BJ (cell line): ENCODE data around the gene AKAIN1. TPM values are rescaled to one million over a fixed set of nuclear protein-coding genes. Genes with fewer than 3 reads are reported as not detected.

Experiments used
- CTCF ChIA-PET: fragments of 350-600 bp; formaldehyde crosslinking; extraction: SDS; loops from one replicate; lab custom pipeline; 2021; ENCODE audit warnings: antibody characterized with exemption, inconsistent platforms; lab: Yijun Ruan, JAX
- POLR2A ChIA-PET: fragments of 300-600 bp; sonication (Branson Sonifier 250); formaldehyde crosslinking; extraction: SDS; loops from one replicate; lab custom pipeline; 2021; ENCODE audit warnings: antibody characterized with exemption; lab: Charles Lee
- DNase-seq: peaks from one replicate; pipeline ENCODE4 v3.0.0-alpha.2; 2011; ENCODE audit warnings: low read depth
- H3K27me3 ChIP-seq: 2 replicates; pipeline ENCODE4 v1.6.0; 2011; ENCODE audit warnings: low read length; ENCODE audit not compliant: control insufficient read depth, insufficient read depth
- H3K36me3 ChIP-seq: 2 replicates; pipeline ENCODE4 v1.5.1; 2011; ENCODE audit warnings: low read length; ENCODE audit not compliant: control insufficient read depth, insufficient read depth
- H3K4me3 ChIP-seq: 2 replicates; pipeline ENCODE4 v1.5.1; 2011; ENCODE audit warnings: low read depth, mild to moderate bottlenecking, control low read depth, low read length
- CTCF ChIP-seq: IDR thresholded peaks from 2 replicates; pipeline ENCODE4 v1.5.1; 2011; ENCODE audit warnings: low read depth, mild to moderate bottlenecking, control low read depth, inconsistent platforms, low read length, moderate library complexity; ENCODE audit not compliant: insufficient read depth
- polyA plus RNA-seq: library from polyadenylated mRNA; depleted of rRNA; stranded (reverse); fragments of >200 nt; gene quantifications from 2 replicates; pipeline ENCODE4 v1.2.3, GENCODE V29; 2011

AKAIN1 gene
- polyA plus RNA-seq, 1 experiment = not detected

DNA sequence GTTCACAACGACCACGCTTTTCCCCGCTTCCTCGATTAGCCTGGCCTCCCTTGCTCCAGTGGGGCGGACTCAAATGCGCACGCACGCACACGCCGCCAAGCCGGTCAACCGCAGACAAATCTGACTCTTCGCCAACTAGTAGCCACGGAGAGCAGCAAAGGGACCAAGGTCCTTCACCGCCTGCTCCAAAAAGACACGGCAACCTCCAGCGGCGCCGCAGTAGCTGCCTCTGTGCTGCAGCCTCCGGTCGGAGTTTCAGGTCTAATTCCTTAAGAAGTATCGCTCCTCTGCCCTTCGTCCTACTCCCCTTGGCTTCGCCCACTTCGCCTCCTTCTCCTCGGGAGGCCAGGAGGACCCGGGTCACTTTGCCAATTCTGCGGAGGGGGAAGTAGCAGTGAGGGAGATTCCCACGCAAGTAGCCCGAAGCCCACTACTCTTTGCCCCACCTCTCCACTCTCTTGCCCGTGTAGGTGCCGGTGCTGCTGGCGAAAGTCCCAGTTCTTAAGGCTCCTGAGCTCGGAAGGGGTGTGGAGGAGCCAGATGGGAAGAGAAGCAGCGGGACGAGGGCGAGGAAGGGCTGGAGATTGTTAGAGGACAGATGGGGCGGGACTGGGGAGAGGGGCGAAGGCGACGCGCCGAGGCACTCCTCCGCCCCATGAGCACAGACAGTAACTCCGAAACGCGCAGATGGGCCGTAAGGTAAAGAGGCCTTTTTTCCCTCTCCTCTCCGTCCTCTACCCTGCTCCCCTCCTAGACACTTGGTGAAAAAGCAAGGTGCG, 615 bp downstream of the AKAIN1 start:
- CTCF ChIA-PET = no interaction called here
- DNase-seq = no peak

GRCh38 chr18:5195656-5196055, 1.4 kb downstream of the AKAIN1 start:
- Histone ChIP-seq H3K27me3 (no peaks in the 10 kb centered on the region), H3K36me3 (no peaks in the 10 kb centered on the region), H3K4me3 (no peak overlapping the region)
- ChIA-PET CTCF (no interaction called here), POLR2A (no interaction called here)
- DNase-seq = no peak
- no peak for TF ChIP-seq CTCF

More for the DNA sequence above, 615 bp downstream of the AKAIN1 start:
- Histone ChIP-seq H3K4me3 (no peak overlapping the region), H3K27me3 (no peaks in the 10 kb centered on the region), H3K36me3 (no peaks in the 10 kb centered on the region)
- no peak for TF ChIP-seq CTCF
- POLR2A ChIA-PET = no interaction called here

DNA sequence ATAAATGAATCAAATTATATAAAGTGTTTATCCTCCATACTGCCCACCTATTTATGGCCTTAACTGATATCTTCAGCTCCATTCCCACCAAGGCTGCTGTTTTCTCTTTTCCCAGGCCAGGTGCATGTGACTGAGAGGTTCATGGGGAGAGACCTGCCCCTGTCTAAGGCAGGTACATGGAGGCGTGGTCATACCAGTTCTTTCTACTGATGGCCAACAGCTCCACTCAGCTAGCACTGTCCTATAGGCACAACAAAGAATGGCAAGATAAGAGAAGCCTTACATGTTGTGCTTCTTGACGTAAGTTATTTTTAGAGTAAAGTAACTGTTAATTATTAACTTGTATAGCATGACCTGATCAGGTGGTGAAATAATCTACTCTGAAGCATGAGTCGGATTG, 16.8 kb downstream of the AKAIN1 start:
- no peak for TF ChIP-seq CTCF
- CTCF ChIA-PET = no interaction called here
- DNase-seq = no peak
- Histone ChIP-seq H3K27me3 (no peaks in the 10 kb centered on the region), H3K36me3 (no peaks in the 10 kb centered on the region), H3K4me3 (no peak overlapping the region)
- POLR2A ChIA-PET = no interaction called here

GRCh38 chr18:5178519-5178918, 18.5 kb downstream of the AKAIN1 start:
- Histone ChIP-seq H3K36me3 (no peaks in the 10 kb centered on the region), H3K27me3 (no peaks in the 10 kb centered on the region), H3K4me3 (no peak overlapping the region)
- no peak for DNase-seq
- POLR2A ChIA-PET = no interaction called here
- CTCF ChIA-PET = no interaction called here
- TF ChIP-seq CTCF = no peak

DNA sequence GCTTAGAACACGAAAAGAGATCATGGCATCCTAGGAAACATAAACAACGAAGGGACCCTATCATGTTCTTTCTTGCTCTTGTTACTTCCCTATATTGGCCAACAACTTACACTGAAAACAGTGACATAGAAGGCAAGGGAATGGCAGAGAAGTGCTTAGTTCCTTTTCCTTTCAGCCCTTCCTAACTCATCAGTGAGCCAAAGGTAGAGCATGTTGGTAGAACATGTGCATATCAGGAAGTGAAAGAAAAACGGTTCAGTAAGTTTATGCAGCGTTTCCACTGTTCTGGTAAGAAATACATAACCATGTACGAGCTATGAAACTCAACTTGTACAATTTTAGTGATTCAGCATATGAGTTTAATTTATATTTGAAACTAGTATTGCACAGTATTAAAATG, 21.7 kb downstream of the AKAIN1 start:
- H3K27me3 ChIP-seq = no peaks in the 10 kb centered on the region
- no peak overlapping the region for H3K4me3 ChIP-seq
- ChIA-PET CTCF (no interaction called here), POLR2A (no interaction called here)
- H3K36me3 ChIP-seq = no peaks in the 10 kb centered on the region
- no peak for DNase-seq
- TF ChIP-seq CTCF = no peak
